Uterus (tissue), 2 donors: ENCODE data around the gene KCNH2.

Experiments
- POLR2A ChIP-seq, 2 donors: fragments of 450-650 bp; IDR thresholded peaks; one replicate each; pipeline ENCODE4 v1.6.1; 2016; ENCODE audit warnings: antibody characterized with exemption in 2 of 2, mild to moderate bottlenecking in 1 of 2, moderate library complexity in 1 of 2
- TF ChIP-seq, protein P1 (sequence below), 4 experiments: fragments of 200-600 bp in 2 of 4; fragments of 450-650 bp in 2 of 4; sonication (generic) in 2 of 4; IDR thresholded peaks; one replicate each; pipeline ENCODE4 v1.5.1; 2016 to 2019; ENCODE audit warnings: antibody characterized with exemption in 4 of 4, mild to moderate bottlenecking in 2 of 4, moderate library complexity in 1 of 4

DNA sequence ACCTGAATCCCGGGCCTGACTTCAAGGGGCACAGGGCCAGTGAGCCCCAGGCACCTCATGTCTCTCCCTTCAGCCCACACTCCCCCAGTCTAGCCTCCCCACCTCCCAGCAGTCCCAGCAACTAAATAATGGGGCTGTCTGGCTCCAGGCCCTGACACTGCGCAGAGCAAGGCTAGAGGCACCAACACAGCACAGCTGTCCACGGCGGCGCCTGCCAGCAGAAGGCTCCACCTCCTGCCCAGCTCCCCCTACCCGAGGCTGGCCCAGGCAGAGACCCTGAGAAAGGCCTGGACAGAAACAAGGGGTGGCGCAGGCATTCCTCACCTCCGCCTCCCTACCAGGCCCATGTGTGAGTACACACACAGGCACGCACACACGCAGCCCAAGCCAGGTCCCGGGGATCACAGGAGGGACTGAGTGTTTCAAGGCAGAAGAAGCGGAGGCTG, 6.1 kb downstream of the KCNH2 start:
- no peak for TF ChIP-seq POLR2A (IDR thresholded peaks at IDR 0.05)
- TF ChIP-seq, protein P1, sequence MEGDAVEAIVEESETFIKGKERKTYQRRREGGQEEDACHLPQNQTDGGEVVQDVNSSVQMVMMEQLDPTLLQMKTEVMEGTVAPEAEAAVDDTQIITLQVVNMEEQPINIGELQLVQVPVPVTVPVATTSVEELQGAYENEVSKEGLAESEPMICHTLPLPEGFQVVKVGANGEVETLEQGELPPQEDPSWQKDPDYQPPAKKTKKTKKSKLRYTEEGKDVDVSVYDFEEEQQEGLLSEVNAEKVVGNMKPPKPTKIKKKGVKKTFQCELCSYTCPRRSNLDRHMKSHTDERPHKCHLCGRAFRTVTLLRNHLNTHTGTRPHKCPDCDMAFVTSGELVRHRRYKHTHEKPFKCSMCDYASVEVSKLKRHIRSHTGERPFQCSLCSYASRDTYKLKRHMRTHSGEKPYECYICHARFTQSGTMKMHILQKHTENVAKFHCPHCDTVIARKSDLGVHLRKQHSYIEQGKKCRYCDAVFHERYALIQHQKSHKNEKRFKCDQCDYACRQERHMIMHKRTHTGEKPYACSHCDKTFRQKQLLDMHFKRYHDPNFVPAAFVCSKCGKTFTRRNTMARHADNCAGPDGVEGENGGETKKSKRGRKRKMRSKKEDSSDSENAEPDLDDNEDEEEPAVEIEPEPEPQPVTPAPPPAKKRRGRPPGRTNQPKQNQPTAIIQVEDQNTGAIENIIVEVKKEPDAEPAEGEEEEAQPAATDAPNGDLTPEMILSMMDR (IDR thresholded peaks at IDR 0.05) = no peak
